ENCODE measurements around the gene PEPD. TPM values are rescaled to one million over a fixed set of nuclear protein-coding genes. Genes with fewer than 3 reads are reported as not detected.
A peak's percentile ranks its signal among the peaks of the same experiment; 100 is the strongest.

PEPD gene
- total RNA-seq, 1 experiment from 2014 or later: 116 TPM

DNA sequence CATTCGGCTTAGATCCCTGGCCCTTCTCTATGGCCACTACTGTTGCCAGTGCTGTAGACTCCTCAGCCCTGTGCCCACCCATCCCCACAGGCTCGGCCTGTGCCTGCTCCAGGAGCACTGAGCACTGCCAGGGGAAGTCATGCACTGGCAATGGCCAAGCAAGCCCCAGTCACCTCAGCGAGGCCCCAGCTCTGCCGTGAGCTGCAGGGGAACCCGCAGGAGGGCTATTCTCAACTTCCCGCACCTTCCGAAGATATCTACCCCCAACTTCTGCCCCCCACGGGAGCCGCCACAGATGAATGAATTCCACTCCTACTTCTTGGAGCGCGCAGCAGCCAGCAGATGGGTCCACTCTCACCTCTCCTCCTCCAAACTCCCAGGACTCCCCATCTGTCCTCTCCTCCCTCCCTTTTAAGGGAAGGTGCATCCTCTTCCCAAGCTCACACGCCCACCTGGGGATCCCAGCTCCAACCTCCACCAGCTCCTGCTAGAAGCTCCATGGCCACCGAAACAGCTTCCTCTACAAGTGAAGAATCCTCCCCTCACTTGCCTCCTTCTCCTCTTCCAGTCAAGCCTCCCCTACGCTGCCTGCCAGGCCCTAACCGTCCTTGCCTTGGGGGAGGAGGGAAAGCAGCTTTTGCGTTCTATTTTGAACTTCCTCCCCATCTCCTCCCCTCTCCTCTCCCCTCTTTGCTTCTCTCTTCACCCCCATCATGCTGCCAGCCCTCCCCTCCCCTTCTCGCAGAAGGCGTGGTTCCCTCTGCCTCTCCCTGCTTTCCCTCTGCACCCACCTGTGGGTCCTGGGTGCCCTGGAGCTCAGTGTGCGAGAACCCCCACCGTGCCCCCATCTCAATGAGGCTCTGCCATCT is 52.2 kb downstream of the PEPD start:
- no peaks in the 10 kb centered on the region for H3K4me1 ChIP-seq
- Mint-ChIP-seq H3K4me1 (ENCODE audit: low read depth, unreplicated experiment) (no peaks in the 10 kb centered on the region), H3K27me3 (ENCODE audit: insufficient read depth, unreplicated experiment) (no peaks in the 10 kb centered on the region), H3K36me3 (ENCODE audit: insufficient read depth, unreplicated experiment) (peaks cover 23% of the 10 kb centered on the region), H3K4me3 (ENCODE audit: unreplicated experiment) (no peak overlapping the region), H3K9me3 (ENCODE audit: unreplicated experiment) (no peaks in the 10 kb centered on the region), H3K27ac (ENCODE audit: unreplicated experiment) (no peak overlapping the region)
- peaks cover 1% of the 10 kb centered on the region for H3K36me3 ChIP-seq (ENCODE audit: control insufficient read depth, insufficient read depth, low read length)
- H3K9me3 ChIP-seq: no peaks in the 10 kb centered on the region
- H3K4me3 ChIP-seq (ENCODE audit: low read depth, low read length): no peak overlapping the region
- ChIA-PET CTCF (no interaction called here), POLR2A (no interaction called here)
- TF ChIP-seq CTCF (IDR thresholded peaks at IDR 0.05; ENCODE audit: insufficient read depth in 1 of 2, low read depth in 1 of 2, low read length in 1 of 2, severe bottlenecking in 1 of 2, unreplicated experiment in 1 of 2): no peak
- DNase-seq: no peak
- no TSS peak for BruUV-seq (replicated peaks)
- H3K27me3 ChIP-seq (replicated peaks; ENCODE audit: control insufficient read depth, insufficient read depth, low read length): no peaks in the 10 kb centered on the region
- intact Hi-C loops (cut with micrococcal nuclease; ENCODE audit: unreplicated experiment): no loop called here

DNA sequence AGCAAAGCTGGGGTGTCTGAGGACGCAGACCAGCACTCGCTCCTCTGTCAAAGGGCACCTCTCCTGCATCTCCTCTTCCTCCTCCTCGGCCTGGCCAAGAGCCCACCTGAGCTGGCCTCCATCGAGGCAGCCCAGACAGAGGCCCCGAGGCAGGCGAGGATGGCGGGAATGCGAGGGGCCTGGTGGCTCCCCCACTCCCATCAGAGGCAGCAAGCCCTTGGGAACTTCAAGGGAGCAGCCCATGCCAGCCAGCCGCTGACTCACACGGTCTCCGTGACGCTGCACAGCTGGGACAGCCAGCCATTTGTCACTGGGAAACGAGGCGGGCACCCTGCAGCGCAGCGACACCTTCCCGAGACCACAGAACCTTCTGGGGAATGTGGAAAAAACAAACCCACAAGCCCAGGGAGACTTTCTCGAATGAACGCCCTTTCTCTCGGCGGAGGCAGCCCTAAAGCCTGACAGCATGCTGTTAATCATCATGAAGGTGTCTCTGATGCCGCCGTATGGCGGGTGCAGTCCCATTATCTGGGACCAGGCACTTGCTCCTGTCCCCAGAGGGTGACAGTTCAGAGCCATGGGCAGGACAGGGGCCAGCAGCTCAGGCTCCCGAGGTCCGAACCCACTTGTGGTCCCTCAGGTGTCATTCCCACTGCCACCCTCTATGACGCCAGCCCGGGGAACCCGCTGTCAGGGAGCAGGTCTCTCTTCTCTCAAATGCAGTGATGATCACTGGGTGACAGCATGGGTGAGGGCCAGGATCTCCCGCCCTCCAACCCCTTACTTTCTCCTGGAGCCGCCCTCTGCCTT is 53.0 kb downstream of the PEPD start:
- BruUV-seq (replicated peaks): no TSS peak
- no peaks in the 10 kb centered on the region for H3K9me3 Mint-ChIP-seq (ENCODE audit: unreplicated experiment)
- no peak for DNase-seq
- Histone ChIP-seq H3K4me1 (no peaks in the 10 kb centered on the region), H3K4me3 (ENCODE audit: low read depth, low read length) (no peak overlapping the region), H3K36me3 (ENCODE audit: control insufficient read depth, insufficient read depth, low read length) (peaks cover 2% of the 10 kb centered on the region), H3K9me3 (no peaks in the 10 kb centered on the region), H3K27me3 (replicated peaks; ENCODE audit: control insufficient read depth, insufficient read depth, low read length) (no peaks in the 10 kb centered on the region)
- no peak overlapping the region for H3K4me3 Mint-ChIP-seq (ENCODE audit: unreplicated experiment)
- no peaks in the 10 kb centered on the region for H3K4me1 Mint-ChIP-seq (ENCODE audit: low read depth, unreplicated experiment)
- ChIA-PET POLR2A (no interaction called here), CTCF (no interaction called here)
- no peaks in the 10 kb centered on the region for H3K27me3 Mint-ChIP-seq (ENCODE audit: insufficient read depth, unreplicated experiment)
- no peak overlapping the region for H3K27ac Mint-ChIP-seq (ENCODE audit: unreplicated experiment)
- TF ChIP-seq CTCF (IDR thresholded peaks at IDR 0.05; ENCODE audit: insufficient read depth in 1 of 2, low read depth in 1 of 2, low read length in 1 of 2, severe bottlenecking in 1 of 2, unreplicated experiment in 1 of 2): no peak
- intact Hi-C loops (cut with micrococcal nuclease; ENCODE audit: unreplicated experiment): no loop called here
- peaks cover 23% of the 10 kb centered on the region for H3K36me3 Mint-ChIP-seq (ENCODE audit: insufficient read depth, unreplicated experiment)

GRCh38 chr19:33467851-33468250 is 53.7 kb downstream of the PEPD start:
- peak in 1 of 2 experiments; percentile 20 for DNase-seq
- Histone ChIP-seq H3K36me3 (ENCODE audit: control insufficient read depth, insufficient read depth, low read length) (peaks cover 2% of the 10 kb centered on the region), H3K4me1 (no peaks in the 10 kb centered on the region), H3K4me3 (ENCODE audit: low read depth, low read length) (no peak overlapping the region), H3K27me3 (replicated peaks; ENCODE audit: control insufficient read depth, insufficient read depth, low read length) (no peaks in the 10 kb centered on the region), H3K9me3 (no peaks in the 10 kb centered on the region)
- intact Hi-C loops (cut with micrococcal nuclease; ENCODE audit: unreplicated experiment): no loop called here
- POLR2A ChIA-PET: no interaction called here
- CTCF ChIA-PET: no interaction called here
- Mint-ChIP-seq H3K4me1 (ENCODE audit: low read depth, unreplicated experiment) (no peaks in the 10 kb centered on the region), H3K36me3 (ENCODE audit: insufficient read depth, unreplicated experiment) (peaks cover 17% of the 10 kb centered on the region), H3K27me3 (ENCODE audit: insufficient read depth, unreplicated experiment) (no peaks in the 10 kb centered on the region), H3K9me3 (ENCODE audit: unreplicated experiment) (no peaks in the 10 kb centered on the region), H3K27ac (ENCODE audit: unreplicated experiment) (no peak overlapping the region), H3K4me3 (ENCODE audit: unreplicated experiment) (no peak overlapping the region)
- no peak for TF ChIP-seq CTCF (IDR thresholded peaks at IDR 0.05; ENCODE audit: insufficient read depth in 1 of 2, low read depth in 1 of 2, low read length in 1 of 2, severe bottlenecking in 1 of 2, unreplicated experiment in 1 of 2)
- BruUV-seq (replicated peaks): no TSS peak
